Spleen (tissue), 7 donors: ENCODE data around the gene RNF14.
A peak's percentile ranks its signal among the peaks of the same experiment; 100 is the strongest.

ENCODE experiments used
- POLR2A ChIP-seq, 3 donors: fragments of 450-650 bp; IDR thresholded peaks; one replicate each; pipeline ENCODE4 v1.5.1; 2017; ENCODE audit warnings: antibody characterized with exemption in 3 of 3, mild to moderate bottlenecking in 1 of 3
- TF ChIP-seq, protein P1 (sequence below), 11 experiments: fragments of 200-600 bp in 7 of 11; fragments of 450-650 bp in 4 of 11; sonication (generic) in 4 of 11; IDR thresholded peaks in 8 of 11; conservative IDR thresholded peaks in 3 of 11; 1 replicate in 7 of 11; 2 replicates in 4 of 11; pipeline versions ENCODE4 v1.4.0 to v1.8.0; 2016 to 2021; ENCODE audit warnings: antibody characterized with exemption in 11 of 11, inconsistent platforms in 4 of 11, mild to moderate bottlenecking in 1 of 11
- donor health status: DM: no; HTN: no; CAD: no; lungs with moderate emphysema.
- donor health status: DM: no; HTN: no; CAD: no.
- donor health status: DM: no; HTN: no; CAD: no.

DNA sequence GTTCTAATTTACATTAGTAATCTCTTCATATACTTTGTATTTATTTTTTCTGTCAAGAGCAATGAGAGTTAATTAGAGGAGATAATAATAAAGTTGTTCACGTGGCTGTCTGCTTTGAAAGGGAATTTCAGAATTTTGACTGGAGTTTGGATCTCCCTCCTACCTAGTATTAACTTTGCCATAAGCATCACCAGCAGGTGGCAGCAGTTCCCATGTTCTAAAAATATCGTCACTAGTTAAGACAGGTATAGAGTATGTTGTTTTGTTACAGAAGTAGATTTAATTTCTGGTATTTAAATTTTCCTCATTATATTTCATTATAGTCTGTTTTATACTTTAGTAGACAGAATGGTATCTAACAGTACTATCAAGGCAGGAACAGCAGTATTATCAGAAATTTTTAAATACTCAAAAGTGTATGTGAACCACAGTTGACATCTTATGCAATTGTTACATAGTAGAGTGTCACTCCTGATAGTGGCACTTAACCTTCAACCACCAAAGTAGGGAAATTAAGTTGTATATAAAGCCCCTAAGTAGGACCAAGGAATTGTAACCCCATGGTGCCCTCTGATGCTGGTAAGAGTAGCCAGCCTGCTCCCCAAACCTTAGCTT, 23.6 kb downstream of the RNF14 start:
- TF ChIP-seq POLR2A (IDR thresholded peaks at IDR 0.05), result no peak
- TF ChIP-seq, protein P1, sequence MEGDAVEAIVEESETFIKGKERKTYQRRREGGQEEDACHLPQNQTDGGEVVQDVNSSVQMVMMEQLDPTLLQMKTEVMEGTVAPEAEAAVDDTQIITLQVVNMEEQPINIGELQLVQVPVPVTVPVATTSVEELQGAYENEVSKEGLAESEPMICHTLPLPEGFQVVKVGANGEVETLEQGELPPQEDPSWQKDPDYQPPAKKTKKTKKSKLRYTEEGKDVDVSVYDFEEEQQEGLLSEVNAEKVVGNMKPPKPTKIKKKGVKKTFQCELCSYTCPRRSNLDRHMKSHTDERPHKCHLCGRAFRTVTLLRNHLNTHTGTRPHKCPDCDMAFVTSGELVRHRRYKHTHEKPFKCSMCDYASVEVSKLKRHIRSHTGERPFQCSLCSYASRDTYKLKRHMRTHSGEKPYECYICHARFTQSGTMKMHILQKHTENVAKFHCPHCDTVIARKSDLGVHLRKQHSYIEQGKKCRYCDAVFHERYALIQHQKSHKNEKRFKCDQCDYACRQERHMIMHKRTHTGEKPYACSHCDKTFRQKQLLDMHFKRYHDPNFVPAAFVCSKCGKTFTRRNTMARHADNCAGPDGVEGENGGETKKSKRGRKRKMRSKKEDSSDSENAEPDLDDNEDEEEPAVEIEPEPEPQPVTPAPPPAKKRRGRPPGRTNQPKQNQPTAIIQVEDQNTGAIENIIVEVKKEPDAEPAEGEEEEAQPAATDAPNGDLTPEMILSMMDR (IDR thresholded peaks at IDR 0.05 in 8 of 11, conservative IDR thresholded peaks at IDR 0.05 in 3 of 11), result peak; percentile 55 to 85 (median 74)
